Neural cell (in vitro differentiated cells): ENCODE results near the gene SUMF1. TPM values are rescaled to one million over a fixed set of nuclear protein-coding genes. Genes with fewer than 3 reads are reported as not detected.
"Not testable (repeated sequence)": the region's sequence is repeated elsewhere in the genome, so short reads cannot be mapped to it uniquely, and the experiment has no call there.

Experiments used
- H2AFZ ChIP-seq: fragments of 200-600, 300-800 bp; sonication (generic), shearing (Covaris generic); 2 replicates; pipeline ENCODE4 v1.6.0; 2014; ENCODE audit warnings: low read depth, mild to moderate bottlenecking, antibody characterized with exemption, low read length, moderate library complexity
- H3F3A ChIP-seq: fragments of 200-600 bp; shearing (Covaris generic); 2 replicates; pipeline ENCODE4 v1.6.1; 2016; ENCODE audit warnings: mild to moderate bottlenecking, moderate library complexity, mixed read lengths, antibody characterized with exemption, low read length; ENCODE audit not compliant: insufficient read depth, poor library complexity, severe bottlenecking
- H3K27ac ChIP-seq: fragments of 200-600, 300-800 bp; sonication (generic), shearing (Covaris generic); 2 replicates; pipeline ENCODE4 v1.5.1; 2014; ENCODE audit warnings: mild to moderate bottlenecking, low read length, moderate library complexity
- H3K27me3 ChIP-seq: fragments of 300-800, 200-600 bp; sonication (generic), shearing (Covaris generic); 2 replicates; pipeline ENCODE4 v1.6.0; 2014; ENCODE audit warnings: mild to moderate bottlenecking, low read depth, low read length, moderate library complexity; ENCODE audit not compliant: insufficient read depth
- H3K36me3 ChIP-seq: fragments of 300-800, 200-600 bp; sonication (generic), shearing (Covaris generic); 2 replicates; pipeline ENCODE4 v1.5.1; 2014; ENCODE audit warnings: mild to moderate bottlenecking, antibody characterized with exemption, low read length, moderate library complexity; ENCODE audit not compliant: insufficient read depth
- H3K4me2 ChIP-seq: fragments of 300-800, 200-600 bp; sonication (generic), shearing (Covaris generic); 2 replicates; pipeline ENCODE4 v1.6.0; 2014; ENCODE audit warnings: mild to moderate bottlenecking, low read length
- H3K4me3 ChIP-seq: fragments of 300-800, 200-600 bp; sonication (generic), shearing (Covaris generic); 2 replicates; pipeline ENCODE4 v1.5.1; 2014; ENCODE audit warnings: mild to moderate bottlenecking, low read length, moderate library complexity
- H3K79me2 ChIP-seq: fragments of 200-600 bp; shearing (Covaris generic); replicated peaks from 2 replicates; pipeline ENCODE4 v1.6.0; 2014; ENCODE audit warnings: mild to moderate bottlenecking, low read length, moderate library complexity; ENCODE audit not compliant: insufficient read depth
- H3K9ac ChIP-seq: fragments of 300-800, 200-600 bp; sonication (generic), shearing (Covaris generic); 2 replicates; pipeline ENCODE4 v1.6.1; 2016; ENCODE audit warnings: mild to moderate bottlenecking, low read length, mixed read lengths
- H3K9me2 ChIP-seq: fragments of 200-600 bp; shearing (Covaris generic); 2 replicates; pipeline ENCODE4 v1.6.1; 2016; ENCODE audit warnings: mild to moderate bottlenecking, low read length, mixed read lengths; ENCODE audit not compliant: insufficient read depth
- H3K9me3 ChIP-seq: fragments of 200-600, 300-800 bp; sonication (generic), shearing (Covaris generic); 2 replicates; pipeline ENCODE4 v1.6.1; 2016; ENCODE audit warnings: mild to moderate bottlenecking, mixed run types, low read length, moderate library complexity, mixed read lengths
- H4K20me1 ChIP-seq: fragments of 200-600 bp; shearing (Covaris generic); 2 replicates; pipeline ENCODE4 v1.6.1; 2016; ENCODE audit warnings: mild to moderate bottlenecking, mixed run types; ENCODE audit not compliant: insufficient read depth
- CTCF ChIP-seq: fragments of 450-650 bp; IDR thresholded peaks from 2 replicates; pipeline ENCODE4 v1.5.1; 2014; ENCODE audit warnings: antibody characterized with exemption, mild to moderate bottlenecking, moderate library complexity; ENCODE audit not compliant: poor library complexity, severe bottlenecking
- EP300 ChIP-seq: fragments of 450-650 bp; conservative IDR thresholded peaks from 2 replicates; pipeline ENCODE4 v1.6.1; 2014; ENCODE audit warnings: antibody characterized with exemption, mild to moderate bottlenecking, moderate library complexity; ENCODE audit not compliant: poor library complexity, severe bottlenecking
- EZH2 ChIP-seq: fragments of 200-600, 300-800 bp; shearing (Covaris generic), sonication (generic); IDR thresholded peaks from 2 replicates; pipeline ENCODE4 v1.6.1; 2014; ENCODE audit warnings: antibody characterized with exemption, low read length, borderline replicate concordance, mild to moderate bottlenecking; ENCODE audit not compliant: insufficient read depth, poor library complexity, severe bottlenecking
- MXI1 ChIP-seq: fragments of 450-650 bp; conservative IDR thresholded peaks from 2 replicates; pipeline ENCODE4 v1.6.1; 2014; ENCODE audit warnings: antibody characterized with exemption, mild to moderate bottlenecking; ENCODE audit not compliant: poor library complexity, severe bottlenecking
- POLR2AphosphoS5 ChIP-seq: IDR thresholded peaks from 2 replicates; pipeline ENCODE4 v1.6.1; 2012
- RAD21 ChIP-seq: fragments of 450-650 bp; conservative IDR thresholded peaks from 2 replicates; pipeline ENCODE4 v1.6.1; 2014; ENCODE audit warnings: antibody characterized with exemption, mild to moderate bottlenecking, moderate library complexity
- REST ChIP-seq: IDR thresholded peaks from 2 replicates; pipeline ENCODE4 v1.6.1; 2012; ENCODE audit warnings: borderline replicate concordance
- SMC3 ChIP-seq: fragments of 450-650 bp; conservative IDR thresholded peaks from 2 replicates; pipeline ENCODE4 v1.6.1; 2014; ENCODE audit warnings: antibody characterized with exemption, mild to moderate bottlenecking, moderate library complexity; ENCODE audit not compliant: poor library complexity
- TAF1 ChIP-seq: IDR thresholded peaks from 2 replicates; pipeline ENCODE4 v1.6.1; 2012; ENCODE audit warnings: low read depth
- polyA plus RNA-seq: library from polyadenylated mRNA; depleted of rRNA; stranded (reverse); fragments of >200 nt; gene quantifications from 2 replicates; pipeline ENCODE4 v1.2.3, GENCODE V29; 2014

The SUMF1 gene
- polyA plus RNA-seq, 1 donor from 2014 or later = 3.6 TPM

GRCh38 chr3:4458961-4459360, 8.1 kb downstream of the SUMF1 start:
- no peaks in the 10 kb centered on the region for H3K9me3 ChIP-seq
- H3K36me3 ChIP-seq = no peaks in the 10 kb centered on the region
- H3K27ac ChIP-seq = no peak overlapping the region
- no peaks in the 10 kb centered on the region for H3K27me3 ChIP-seq
- H3F3A ChIP-seq = no peaks in the 10 kb centered on the region
- no peaks in the 10 kb centered on the region for H3K79me2 ChIP-seq
- no peak overlapping the region for H3K4me3 ChIP-seq
- no peaks in the 10 kb centered on the region for H3K9me2 ChIP-seq
- H2AFZ ChIP-seq = no peak overlapping the region
- H4K20me1 ChIP-seq = no peaks in the 10 kb centered on the region
- TF ChIP-seq POLR2AphosphoS5 = no peak
- no peak for TF ChIP-seq EZH2
- no peak for TF ChIP-seq SMC3
- no peak for TF ChIP-seq CTCF
- no peak for TF ChIP-seq REST
- TF ChIP-seq RAD21 = no peak
- TF ChIP-seq EP300 = no peak
- TF ChIP-seq MXI1 = no peak
- no peak for TF ChIP-seq TAF1
- no peak overlapping the region for H3K9ac ChIP-seq
- H3K4me2 ChIP-seq = no peak overlapping the region

- not testable (repeated sequence) for H3K9me2 ChIP-seq, H3K9me3 ChIP-seq, H3K27ac ChIP-seq, H3K4me3 ChIP-seq, H4K20me1 ChIP-seq, H3K36me3 ChIP-seq, H3K27me3 ChIP-seq, H3F3A ChIP-seq, H3K9ac ChIP-seq, H2AFZ ChIP-seq, H3K79me2 ChIP-seq, H3K4me2 ChIP-seq
These were observed 10.3 kb downstream of the SUMF1 start for GRCh38 chr3:4456780-4457179.

GRCh38 chr3:4454142-4454541, 12.9 kb downstream of the SUMF1 start:
- Histone ChIP-seq H3K27me3 (no peaks in the 10 kb centered on the region), H3K9me2 (no peaks in the 10 kb centered on the region), H4K20me1 (no peaks in the 10 kb centered on the region), H3K4me3 (no peak overlapping the region), H3K27ac (no peak overlapping the region), H3K9me3 (no peaks in the 10 kb centered on the region), H3K4me2 (no peak overlapping the region), H3K79me2 (no peaks in the 10 kb centered on the region), H3F3A (no peaks in the 10 kb centered on the region), H3K36me3 (no peaks in the 10 kb centered on the region), H2AFZ (no peak overlapping the region), H3K9ac (no peak overlapping the region)
- TF ChIP-seq RAD21 = no peak
